ENCODE results near the gene ALDH8A1. TPM values are rescaled to one million over a fixed set of nuclear protein-coding genes. Genes with fewer than 3 reads are reported as not detected.

The ALDH8A1 gene
- total and polyA plus RNA-seq, 10 of the 15 experiments (the other 5 are each of a cell fraction or from before 2014, with no cell fraction given), result 0.13 to 1.8 (median 0.62) TPM; not detected in 3

GRCh38 chr6:134936476-134936875 is 13.4 kb downstream of the ALDH8A1 start:
- Histone ChIP-seq H3K9me3 (replicated peaks; ENCODE audit: control insufficient read depth, insufficient read depth, low read length) (no peaks in the 10 kb centered on the region), H2AFZ (ENCODE audit: control insufficient read depth, low read depth, low read length) (no peak overlapping the region), H3K4me2 (ENCODE audit: control insufficient read depth, insufficient read depth) (no peak overlapping the region), H3K27me3 (replicated peaks in 1 of 2; ENCODE audit: control insufficient read depth in 2 of 2, insufficient read depth in 2 of 2, low read length in 1 of 2) (no peaks in the 10 kb centered on the region), H3K4me1 (ENCODE audit: control insufficient read depth, insufficient read depth, low read length) (peaks cover 6% of the 10 kb centered on the region; the same call in 1 of the 2 replicates), H3K4me3 (no peak overlapping the region), H3K79me2 (ENCODE audit: control insufficient read depth, insufficient read depth, low read length) (no peaks in the 10 kb centered on the region), H3K9ac (ENCODE audit: control insufficient read depth, insufficient read depth, low read length) (no peak overlapping the region), H3K27ac (ENCODE audit: control insufficient read depth, insufficient read depth) (no peak overlapping the region), H3K36me3 (ENCODE audit: control insufficient read depth in 2 of 2, insufficient read depth in 2 of 2, low read length in 1 of 2) (no peaks in the 10 kb centered on the region), H4K20me1 (ENCODE audit: control insufficient read depth, insufficient read depth) (no peaks in the 10 kb centered on the region)
- WGBS (ENCODE audit: insufficient coverage, insufficient replicate concordance, low lambda C conversion rate, missing lambda C conversion rate), result 84% methylated on average over 5 of the region's 5 CpGs
- ChIA-PET CTCF (no interaction called here), POLR2A (no interaction called here), SMC1A (ENCODE audit: uncharacterized antibody, unreplicated experiment) (no interaction called here), RAD21 (ENCODE audit: unreplicated experiment) (no interaction called here)
- intact Hi-C loops (cut with micrococcal nuclease; ENCODE audit: unreplicated experiment) (loop anchor here (5.0 kb wide), 1 partner anchor 294 kb away; no protein-coding TSS in a partner anchor), in situ Hi-C loops (cut with MboI) (no loop called here)
- DNase-seq (ENCODE audit: low read depth, low spot score), result no peak
- ATAC-seq, result no peak
- no peak for FAIRE-seq
- BruUV-seq (replicated peaks), result no TSS peak
- TF ChIP-seq CHD1 (IDR thresholded peaks at IDR 0.05; ENCODE audit: low read depth, low read length), result no peak
- no peak for TF ChIP-seq RUNX3 (IDR thresholded peaks at IDR 0.05; ENCODE audit: low read length)
- no peak for TF ChIP-seq GATAD2B (conservative IDR thresholded peaks at IDR 0.05; ENCODE audit: low read depth)
- no peak for TF ChIP-seq SIX5 (IDR thresholded peaks at IDR 0.05; ENCODE audit: low read depth, low read length, severe bottlenecking)
- no peak for TF ChIP-seq BHLHE40 (IDR thresholded peaks at IDR 0.05; ENCODE audit: borderline replicate concordance in 1 of 2, low read depth in 2 of 2, low read length in 1 of 2)
- no peak for TF ChIP-seq SUZ12 (IDR thresholded peaks at IDR 0.05; ENCODE audit: unreplicated experiment)
- TF ChIP-seq SKIL (IDR thresholded peaks at IDR 0.05; ENCODE audit: low read depth, poor library complexity, severe bottlenecking), result no peak
- TF ChIP-seq RBBP5 (conservative IDR thresholded peaks at IDR 0.05), result no peak
- TF ChIP-seq BMI1 (IDR thresholded peaks at IDR 0.05; ENCODE audit: borderline replicate concordance), result no peak
- TF ChIP-seq SMC3 (IDR thresholded peaks at IDR 0.05; ENCODE audit: borderline replicate concordance, low read length), result no peak
- TF ChIP-seq HSF1 (IDR thresholded peaks at IDR 0.05; ENCODE audit: low read depth, low read length), result no peak
- TF ChIP-seq POLR2A (IDR thresholded peaks at IDR 0.05; ENCODE audit: low read depth, low read length), result no peak
- no peak for TF ChIP-seq FOXM1 (IDR thresholded peaks at IDR 0.05; ENCODE audit: low read depth, low read length)
- no peak for TF ChIP-seq NR2F1 (conservative IDR thresholded peaks at IDR 0.05)
- no peak for TF ChIP-seq CTCF (IDR thresholded peaks at IDR 0.05 in 2 of 3, conservative IDR thresholded peaks at IDR 0.05 in 1 of 3; ENCODE audit: control insufficient read depth in 2 of 3, extremely low read depth in 1 of 3, insufficient read depth in 1 of 3, low read depth in 3 of 3, low read length in 3 of 3)
- no peak for TF ChIP-seq ZBTB4 (CRISPR knock-in tag; IDR thresholded peaks at IDR 0.05)
- TF ChIP-seq RAD21 (IDR thresholded peaks at IDR 0.05; ENCODE audit: insufficient read depth, low read depth, low read length), result no peak
